GM12891 (cell line): ENCODE measurements around the gene OR5H2.

Experiments used
- DNase-seq: peaks from one replicate; pipeline ENCODE4 v3.0.0; 2011; ENCODE audit warnings: low spot score; ENCODE audit not compliant: insufficient read length
- FAIRE-seq: peaks from 2 replicates; lab custom pipeline; 2011; peaks lifted over from hg19 to GRCh38; lab: Jason Lieb, UNC
- PAX5 ChIP-seq: IDR thresholded peaks from 2 replicates; pipeline ENCODE4 v1.6.1; 2011; ENCODE audit warnings: low read length, moderate library complexity, mild to moderate bottlenecking; ENCODE audit not compliant: insufficient read depth, severe bottlenecking
- POLR2A ChIP-seq: IDR thresholded peaks from 2 replicates; pipeline ENCODE4 v1.6.1; 2011; ENCODE audit warnings: low read depth, low read length, control low read depth
- POLR2AphosphoS5 ChIP-seq: IDR thresholded peaks from 2 replicates; pipeline ENCODE4 v1.6.1; 2011; ENCODE audit warnings: low read depth, low read length, control low read depth
- POU2F2 ChIP-seq: IDR thresholded peaks from 2 replicates; pipeline ENCODE4 v1.6.1; 2011; ENCODE audit warnings: low read depth, mild to moderate bottlenecking, control low read depth, low read length, moderate library complexity
- SPI1 ChIP-seq: IDR thresholded peaks from 2 replicates; pipeline ENCODE4 v1.6.1; 2011; ENCODE audit warnings: low read depth, low read length, control low read depth
- TAF1 ChIP-seq: IDR thresholded peaks from 2 replicates; pipeline ENCODE4 v1.6.1; 2011; ENCODE audit warnings: low read depth, low read length, control low read depth

OR5H2 gene

DNA sequence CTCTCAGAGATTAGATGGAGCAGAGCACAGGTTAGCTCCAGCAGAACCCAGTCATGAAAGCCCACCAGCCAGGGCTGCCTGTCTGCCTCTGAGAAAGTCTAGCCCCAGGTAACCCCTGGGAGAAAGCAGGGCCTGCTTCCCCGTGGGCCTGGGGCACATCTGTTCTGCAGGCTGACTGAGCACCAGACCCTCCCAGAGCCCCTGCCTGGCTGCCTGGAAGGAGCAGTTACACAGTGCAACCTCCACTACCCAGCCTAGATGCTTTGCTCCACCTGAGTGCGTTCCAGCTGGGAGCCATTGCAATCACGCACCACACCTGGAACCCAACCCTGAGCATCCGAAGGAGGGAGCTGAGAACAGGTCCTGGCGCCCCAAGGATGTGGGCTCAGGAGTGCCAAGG lies 46.6 kb downstream of the OR5H2 start:
- no peak for FAIRE-seq
- no peak for DNase-seq
- TF ChIP-seq SPI1 (no peak), TAF1 (no peak), POLR2A (no peak), POLR2AphosphoS5 (no peak), POU2F2 (no peak)

- DNase-seq (no peak), FAIRE-seq (peak; percentile 92)
- no peak for TF ChIP-seq PAX5
- TF ChIP-seq SPI1: no peak
- no peak for TF ChIP-seq POU2F2
- no peak for TF ChIP-seq POLR2AphosphoS5
- TF ChIP-seq TAF1: no peak
Measured at GRCh38 chr3:98329392-98330124, 47.3 kb downstream of the OR5H2 start.

GRCh38 chr3:98331329-98331728 lies 49.0 kb downstream of the OR5H2 start:
- DNase-seq (no peak), FAIRE-seq (peak; percentile 50)
- TF ChIP-seq SPI1 (no peak), POU2F2 (no peak), TAF1 (no peak), POLR2AphosphoS5 (no peak), PAX5 (no peak), POLR2A (no peak)
